Left renal cortex interstitium (tissue), 4 donors: ENCODE measurements around the gene KCNIP1. TPM values are rescaled to one million over a fixed set of nuclear protein-coding genes. Genes with fewer than 3 reads are reported as not detected.
"Not testable (repeated sequence)": the region's sequence is repeated elsewhere in the genome, so short reads cannot be mapped to it uniquely, and the experiment has no call there.

ENCODE experiments used
- DNase-seq, 4 donors: peaks; one replicate each; pipeline ENCODE4 v3.0.0-alpha.2; 2013; ENCODE audit warnings: low read depth in 4 of 4, low spot score in 2 of 4, missing footprints in 1 of 4
- polyA plus RNA-seq, 4 donors: library from polyadenylated mRNA; unstranded; fragments of 120-200 nt; gene quantifications; one replicate each; pipeline ENCODE4 v1.2.1, GENCODE V29; 2013; ENCODE audit not compliant: insufficient read length in 4 of 4

The KCNIP1 gene
- polyA plus RNA-seq, 4 donors: 10.7 to 12.1 (median 11.5) TPM

GRCh38 chr5:170761048-170761707 lies 257.4 kb downstream of the KCNIP1 start:
- no peak for DNase-seq

DNA sequence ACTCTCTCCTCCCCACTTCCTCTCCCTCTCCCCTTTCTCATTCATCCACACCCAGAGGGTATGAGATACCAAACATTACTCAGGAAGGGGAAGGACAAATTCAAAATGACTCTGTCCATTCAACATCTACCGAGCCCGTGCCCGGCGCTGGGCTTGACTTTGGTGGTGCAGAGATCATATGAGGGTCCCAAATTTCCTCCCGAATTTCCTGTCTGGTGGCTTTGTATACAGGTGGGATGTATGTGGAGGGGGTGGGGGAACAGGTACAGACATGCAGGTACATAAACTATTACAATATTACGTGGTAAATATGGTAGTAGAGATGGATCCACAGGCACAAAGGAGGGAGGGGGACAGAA lies 257.9 kb downstream of the KCNIP1 start:
- DNase-seq: no peak

DNA sequence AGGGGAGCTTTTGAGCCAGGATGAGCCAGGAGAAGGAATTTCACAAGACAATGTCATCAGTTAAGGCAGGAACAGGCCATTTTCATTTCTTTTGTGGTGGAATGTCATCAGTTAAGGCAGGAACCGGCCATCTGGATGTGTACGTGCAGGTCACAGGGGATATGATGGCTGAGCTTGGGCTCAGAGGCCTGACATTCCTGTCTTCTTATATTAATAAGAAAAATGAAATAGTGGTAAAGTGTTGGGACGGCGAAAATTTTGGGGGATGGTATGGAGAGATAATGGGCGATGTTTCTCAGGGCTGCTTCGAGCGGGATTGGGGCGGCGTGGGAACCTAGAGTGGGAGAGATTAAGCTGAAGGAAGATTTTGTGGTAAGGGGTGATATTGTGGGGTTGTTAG lies 258.5 kb downstream of the KCNIP1 start:
- not testable (repeated sequence) for DNase-seq

DNA sequence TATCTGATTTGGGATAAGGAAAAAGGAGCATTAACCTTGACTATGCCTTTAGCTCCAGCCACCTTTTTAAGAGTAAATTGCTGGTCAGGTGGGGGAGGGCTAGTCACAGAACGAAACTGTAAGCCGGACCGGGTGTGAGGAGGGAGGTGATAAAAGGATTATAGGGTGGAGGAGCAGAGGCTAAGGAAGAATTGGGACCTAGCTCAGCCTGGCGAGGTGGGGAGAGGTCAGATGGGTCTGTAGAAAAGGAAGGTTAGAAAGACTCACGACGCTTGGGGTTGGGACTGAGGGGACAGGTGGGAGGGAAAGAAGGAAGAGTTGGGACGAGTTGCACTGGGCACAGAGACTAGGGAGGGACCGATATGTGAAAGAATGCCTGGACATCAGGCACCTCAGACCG lies 262.0 kb downstream of the KCNIP1 start:
- DNase-seq: not testable (repeated sequence)

DNA sequence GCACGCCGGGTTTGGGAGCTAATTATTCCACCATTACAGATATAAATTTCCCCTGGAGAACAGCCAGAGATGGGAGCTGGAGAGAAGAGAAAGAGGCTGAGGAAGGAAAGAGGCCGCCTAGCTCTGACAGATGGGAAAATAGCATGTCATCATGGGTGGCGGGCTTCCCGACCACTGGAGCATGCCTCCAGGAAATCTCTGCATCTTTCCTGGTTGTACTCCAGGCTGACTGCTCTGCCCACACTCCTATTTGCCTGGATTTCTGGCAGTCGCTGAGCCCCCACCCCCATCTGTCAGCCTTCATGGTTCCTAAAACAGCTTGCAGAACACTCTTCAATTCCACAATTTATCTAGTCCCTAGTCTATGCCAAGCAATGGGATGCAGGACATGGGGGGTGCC lies 265.4 kb downstream of the KCNIP1 start:
- no peak for DNase-seq

DNA sequence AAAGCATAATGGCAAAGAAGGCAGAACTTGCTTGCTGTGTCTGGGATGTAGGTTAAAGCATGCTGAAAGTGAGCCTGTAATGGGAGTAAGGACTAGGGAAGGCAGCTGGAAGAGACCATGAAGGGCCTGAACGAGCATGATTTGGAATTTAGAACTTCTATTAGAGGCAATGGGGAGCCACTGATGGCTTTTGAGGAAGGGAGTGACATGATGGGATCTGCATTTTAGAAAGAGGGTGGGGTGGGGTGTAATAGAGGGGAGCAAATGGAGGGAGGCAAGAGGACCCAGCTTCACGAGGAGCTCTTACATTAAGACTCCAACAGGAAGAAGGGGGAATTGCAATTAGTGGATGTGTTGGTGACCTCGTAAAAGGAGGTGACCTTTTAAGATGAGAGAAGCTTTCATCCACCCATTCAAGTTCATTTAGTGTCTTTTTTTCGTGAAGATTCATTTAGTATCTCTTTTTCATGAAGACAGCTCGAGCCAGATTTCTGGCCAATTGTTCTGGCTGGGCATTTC lies 266.1 kb downstream of the KCNIP1 start:
- no peak for DNase-seq

DNA sequence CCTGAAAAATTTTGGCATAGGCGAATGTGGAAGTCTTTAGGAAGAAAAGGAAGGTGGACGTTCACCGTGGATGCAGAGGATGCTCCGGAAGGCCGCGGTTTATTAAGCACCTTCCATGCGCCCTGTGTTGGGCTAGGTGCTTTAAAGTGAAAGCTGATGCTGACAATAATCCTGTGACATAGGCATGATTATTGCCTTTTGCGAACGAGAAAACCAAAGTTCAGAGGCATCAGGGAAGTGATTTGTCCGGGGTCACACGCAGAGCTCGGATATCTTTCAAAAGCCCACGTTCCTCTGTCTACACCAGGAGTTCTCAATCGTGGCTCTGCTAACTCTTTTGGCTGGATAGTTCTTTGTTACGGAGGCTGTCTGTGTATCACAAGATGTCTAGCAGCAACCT lies 267.7 kb downstream of the KCNIP1 start:
- DNase-seq: no peak

DNA sequence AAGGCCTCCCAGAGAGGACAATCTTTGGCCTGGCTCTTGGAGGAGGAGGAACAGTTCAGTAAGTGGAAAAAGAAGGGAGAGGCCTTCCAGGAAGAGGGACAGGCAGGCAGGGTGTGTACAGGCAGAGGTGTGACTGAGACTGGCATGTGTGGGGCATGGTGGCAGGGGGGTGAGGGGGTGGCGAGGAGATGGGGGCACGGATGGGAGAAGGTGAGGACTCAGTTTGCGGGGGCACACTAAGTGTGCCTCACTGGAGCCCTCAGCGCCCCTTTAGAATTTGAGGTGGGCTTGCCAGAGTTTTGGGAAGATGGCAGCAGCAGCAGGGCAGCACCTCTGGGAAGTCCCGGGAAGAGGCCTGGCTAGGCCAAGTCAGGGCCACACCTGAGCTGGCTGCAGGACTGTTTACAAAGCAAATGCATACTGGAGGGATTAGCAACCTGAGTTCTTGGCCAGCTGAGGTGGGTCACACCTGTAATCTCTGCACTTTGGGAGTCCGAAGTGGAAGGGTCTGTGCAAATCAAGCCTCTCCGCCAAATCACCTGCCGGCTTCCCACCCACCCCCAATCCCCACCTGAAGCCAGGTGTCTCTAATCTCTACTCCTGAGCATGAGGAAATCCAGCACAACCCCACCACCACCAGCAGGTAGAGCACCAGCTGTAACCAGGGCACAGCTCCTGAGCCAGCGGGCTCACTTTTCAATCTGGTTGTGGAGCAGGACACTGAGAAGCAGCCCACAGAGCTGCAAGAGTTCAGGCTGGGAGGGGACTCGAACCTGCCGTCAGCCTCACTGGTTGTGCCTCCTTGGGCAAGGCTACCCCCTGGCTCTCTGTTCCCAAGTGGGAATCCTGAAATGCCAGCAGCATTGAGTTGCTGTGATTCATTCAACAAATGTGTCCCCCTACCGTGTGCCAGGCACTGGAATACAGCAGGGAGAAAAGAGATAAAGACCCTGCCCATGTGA lies 269.5 kb downstream of the KCNIP1 start:
- DNase-seq: no peak

GRCh38 chr5:170774831-170775230 lies 271.0 kb downstream of the KCNIP1 start:
- no peak for DNase-seq

DNA sequence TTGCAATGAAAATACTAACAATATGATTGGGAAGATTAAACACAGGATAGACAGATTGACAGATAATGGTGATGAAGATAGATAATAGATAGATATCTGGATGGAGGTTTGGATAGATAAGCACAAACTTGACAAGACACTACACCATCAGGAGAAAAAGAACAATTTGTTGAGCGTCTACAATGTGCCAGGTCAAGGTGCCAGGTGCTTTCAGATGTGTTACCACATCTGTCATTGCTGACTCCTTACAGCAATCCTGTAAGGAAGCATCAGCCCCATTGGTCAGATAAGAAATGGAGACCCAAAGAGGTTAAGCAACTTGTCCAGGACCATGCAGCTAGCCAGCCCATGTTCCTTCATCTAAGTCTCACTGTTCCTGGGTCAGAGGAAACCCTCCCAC lies 278.1 kb downstream of the KCNIP1 start:
- no peak for DNase-seq

GRCh38 chr5:170782438-170782837 lies 278.6 kb downstream of the KCNIP1 start:
- DNase-seq: no peak

DNA sequence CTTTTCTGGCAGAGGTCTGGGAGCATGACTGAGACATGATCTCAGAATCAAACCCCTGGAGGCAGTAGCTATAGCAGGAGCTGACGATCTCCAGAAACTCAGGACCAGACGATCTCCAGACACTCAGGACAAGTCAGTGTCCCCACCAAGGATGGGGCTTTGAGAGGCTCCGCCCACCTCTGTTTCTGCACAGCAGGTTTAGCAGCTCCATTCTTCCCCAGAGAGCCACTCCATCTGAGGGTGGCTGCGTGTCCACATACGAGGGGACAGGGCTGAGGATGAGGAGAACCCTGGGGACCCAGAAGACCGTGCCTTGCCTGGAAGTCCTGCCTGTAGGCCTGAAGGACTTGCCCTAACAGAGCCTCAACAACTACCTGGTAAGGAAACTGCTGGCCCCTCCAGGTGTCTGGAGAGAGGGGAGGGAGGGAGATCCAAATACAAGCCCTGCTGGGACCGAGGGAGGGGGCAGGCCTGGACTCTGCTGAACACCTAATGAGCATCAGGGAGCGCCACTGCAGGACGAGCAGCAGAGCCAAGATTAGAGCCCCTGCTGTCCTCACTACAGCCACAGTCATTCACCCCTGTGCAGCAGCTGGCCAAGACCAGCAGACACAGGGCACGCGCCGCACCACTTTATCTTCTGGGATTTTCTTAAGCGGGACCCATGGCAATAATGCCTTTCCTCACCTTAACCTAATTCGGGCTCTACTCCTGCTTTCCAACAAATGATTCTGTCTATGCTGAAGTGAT lies 279.9 kb downstream of the KCNIP1 start, which contains the start of gene GABRP:
Gene GABRP, plus strand, starts transcription at position 228 of the 750 bp plus-strand sequence. CDS start 4,891 bp downstream, outside the sequence.
- no peak for DNase-seq

GRCh38 chr5:170785416-170785815 lies 281.6 kb downstream of the KCNIP1 start:
- DNase-seq: no peak

Other genes with a start within 250 kb of the KCNIP1 start
- gene LCP2, start 206.2 kb upstream of the KCNIP1 start, polyA plus RNA-seq: 1 to 10 TPM; 3.1 to 4.3 (median 3.3) TPM
- gene KCNMB1, start 114.7 kb upstream of the KCNIP1 start, polyA plus RNA-seq: 1 to 10 TPM; 1.2 to 1.9 (median 1.5) TPM